Smooth muscle cell (in vitro differentiated cells): ENCODE results near the gene XK. TPM values are rescaled to one million over a fixed set of nuclear protein-coding genes. Genes with fewer than 3 reads are reported as not detected.

Source experiments
- DNase-seq: peaks from one replicate; lab custom pipeline; 2025; ENCODE audit not compliant: unreplicated experiment; lab: John Stamatoyannopoulos, UW
- H2AFZ ChIP-seq: fragments of 200-600 bp; sonication (generic); 2 replicates; pipeline ENCODE4 v1.6.0; 2016; ENCODE audit warnings: antibody characterized with exemption, low read depth, mild to moderate bottlenecking
- H3F3A ChIP-seq: fragments of 200-600 bp; sonication (generic); 2 replicates; pipeline ENCODE4 v1.6.0; 2017; ENCODE audit warnings: antibody characterized with exemption, low read depth
- H3K27ac ChIP-seq: fragments of 200-600 bp; sonication (generic); 2 replicates; pipeline ENCODE4 v1.5.1; 2016; ENCODE audit warnings: low read depth, mild to moderate bottlenecking
- H3K27me3 ChIP-seq: fragments of 200-600 bp; sonication (generic); 2 replicates; pipeline ENCODE4 v1.6.1; 2016; ENCODE audit warnings: low read depth, mild to moderate bottlenecking
- H3K36me3 ChIP-seq: fragments of 200-600 bp; sonication (generic); 2 replicates; pipeline ENCODE4 v1.5.1; 2016; ENCODE audit warnings: low read depth
- H3K4me1 ChIP-seq: fragments of 200-600 bp; sonication (generic); 2 replicates; pipeline ENCODE4 v1.5.1; 2016; ENCODE audit warnings: low read depth
- H3K4me2 ChIP-seq: fragments of 200-600 bp; sonication (generic); 2 replicates; pipeline ENCODE4 v1.6.0; 2016; ENCODE audit warnings: mild to moderate bottlenecking
- H3K4me3 ChIP-seq: fragments of 200-600 bp; sonication (generic); 2 replicates; pipeline ENCODE4 v1.5.1; 2016; ENCODE audit warnings: mild to moderate bottlenecking
- H3K79me2 ChIP-seq: fragments of 200-600 bp; sonication (generic); 2 replicates; pipeline ENCODE4 v1.6.0; 2016; ENCODE audit warnings: low read depth, mild to moderate bottlenecking
- H3K9ac ChIP-seq: fragments of 200-600 bp; sonication (generic); 2 replicates; pipeline ENCODE4 v1.6.0; 2016; ENCODE audit warnings: low read depth
- H3K9me3 ChIP-seq: fragments of 200-600 bp; sonication (generic); replicated peaks from 2 replicates; pipeline ENCODE4 v1.5.1; 2016; ENCODE audit warnings: low read depth
- H4K20me1 ChIP-seq: fragments of 200-600 bp; sonication (generic); 2 replicates; pipeline ENCODE4 v1.6.0; 2016; ENCODE audit warnings: low read depth
- WGBS: methylation state at CpG from one replicate; pipeline ENCODE4 v1.1.7; 2016; ENCODE audit warnings: low lambda C conversion rate; 5-methylcytosine and 5-hydroxymethylcytosine counted together
- polyA plus RNA-seq: library from polyadenylated mRNA; unstranded; fragments of >200 nt; fragmentation: Nextera tagmentation; extraction: Ambion mirVana; gene quantifications from 2 replicates; pipeline ENCODE4 v1.2.1, GENCODE V29; 2016
- total RNA-seq: library from RNA; depleted of rRNA; stranded (reverse); fragments of >200 nt; gene quantifications from 2 replicates; pipeline ENCODE4 v1.2.3, GENCODE V29; 2014
- TF ChIP-seq, protein P1 (sequence below): fragments of 200-600 bp; sonication (generic); IDR thresholded peaks from 2 replicates; pipeline ENCODE4 v1.5.1; 2017; ENCODE audit warnings: borderline replicate concordance, mild to moderate bottlenecking, antibody characterized with exemption; ENCODE audit not compliant: insufficient read depth, poor library complexity, severe bottlenecking

XK gene
- total and polyA plus RNA-seq, 2 experiments from 2014 or later: 0.13 TPM; not detected in 1

DNA sequence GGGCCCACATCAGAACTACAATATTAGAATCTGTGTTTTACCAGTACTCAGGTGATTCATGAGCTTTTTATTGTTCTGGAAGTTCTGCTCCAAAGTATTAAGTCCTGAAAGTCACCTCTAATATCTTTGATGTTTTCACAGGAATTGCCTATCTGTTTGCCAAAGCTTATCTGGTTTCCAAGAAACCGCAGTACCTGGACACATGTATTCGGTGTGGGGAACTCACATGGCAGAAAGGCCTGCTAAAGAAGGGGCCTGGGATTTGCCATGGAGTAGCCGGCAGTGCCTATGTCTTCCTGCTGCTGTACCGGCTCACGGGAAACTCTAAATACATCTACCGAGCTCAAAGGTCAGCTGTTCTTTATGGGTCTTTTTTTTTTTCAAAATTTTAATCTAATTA, 18.4 kb upstream of the XK start:
- H3K36me3 ChIP-seq: no peaks in the 10 kb centered on the region
- H3K27me3 ChIP-seq: no peaks in the 10 kb centered on the region
- no peak overlapping the region for H3K9ac ChIP-seq
- no peaks in the 10 kb centered on the region for H3K9me3 ChIP-seq
- TF ChIP-seq, protein P1, sequence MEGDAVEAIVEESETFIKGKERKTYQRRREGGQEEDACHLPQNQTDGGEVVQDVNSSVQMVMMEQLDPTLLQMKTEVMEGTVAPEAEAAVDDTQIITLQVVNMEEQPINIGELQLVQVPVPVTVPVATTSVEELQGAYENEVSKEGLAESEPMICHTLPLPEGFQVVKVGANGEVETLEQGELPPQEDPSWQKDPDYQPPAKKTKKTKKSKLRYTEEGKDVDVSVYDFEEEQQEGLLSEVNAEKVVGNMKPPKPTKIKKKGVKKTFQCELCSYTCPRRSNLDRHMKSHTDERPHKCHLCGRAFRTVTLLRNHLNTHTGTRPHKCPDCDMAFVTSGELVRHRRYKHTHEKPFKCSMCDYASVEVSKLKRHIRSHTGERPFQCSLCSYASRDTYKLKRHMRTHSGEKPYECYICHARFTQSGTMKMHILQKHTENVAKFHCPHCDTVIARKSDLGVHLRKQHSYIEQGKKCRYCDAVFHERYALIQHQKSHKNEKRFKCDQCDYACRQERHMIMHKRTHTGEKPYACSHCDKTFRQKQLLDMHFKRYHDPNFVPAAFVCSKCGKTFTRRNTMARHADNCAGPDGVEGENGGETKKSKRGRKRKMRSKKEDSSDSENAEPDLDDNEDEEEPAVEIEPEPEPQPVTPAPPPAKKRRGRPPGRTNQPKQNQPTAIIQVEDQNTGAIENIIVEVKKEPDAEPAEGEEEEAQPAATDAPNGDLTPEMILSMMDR: no peak
- no peak overlapping the region for H2AFZ ChIP-seq
- no peak overlapping the region for H3K27ac ChIP-seq
- H3K79me2 ChIP-seq: no peaks in the 10 kb centered on the region
- no peak overlapping the region for H3K4me2 ChIP-seq
- H3F3A ChIP-seq: no peaks in the 10 kb centered on the region
- no peak for DNase-seq
- 88% methylated on average over 6 of the region's 6 CpGs for WGBS
- H4K20me1 ChIP-seq: no peaks in the 10 kb centered on the region
- H3K4me3 ChIP-seq: no peak overlapping the region
- H3K4me1 ChIP-seq: no peaks in the 10 kb centered on the region

DNA sequence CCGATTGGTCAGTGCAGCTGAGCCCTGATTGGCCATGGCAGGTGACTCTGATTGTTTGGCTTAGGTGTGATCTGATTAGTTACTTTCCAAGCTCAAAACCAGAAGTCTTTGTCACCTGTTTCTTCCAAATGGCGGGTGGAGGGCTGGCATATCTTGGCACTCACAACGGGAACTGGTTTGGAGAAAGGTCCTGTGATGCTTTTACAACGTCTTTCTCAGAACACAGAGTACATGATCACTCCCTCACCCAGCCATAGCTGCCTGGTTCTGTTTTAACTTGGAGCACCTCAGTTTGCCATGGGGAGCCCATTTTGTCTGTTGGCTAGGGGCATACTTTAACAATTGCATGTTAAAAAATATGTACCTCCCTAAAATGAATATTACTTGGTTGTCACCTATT, 13.0 kb upstream of the XK start:
- H3K4me2 ChIP-seq: no peak overlapping the region
- H3K36me3 ChIP-seq: no peaks in the 10 kb centered on the region
- no peaks in the 10 kb centered on the region for H3K9me3 ChIP-seq
- no peaks in the 10 kb centered on the region for H4K20me1 ChIP-seq
- H3K4me1 ChIP-seq: no peaks in the 10 kb centered on the region
- H3K27ac ChIP-seq: no peak overlapping the region
- 82% methylated on average over 4 of the region's 4 CpGs for WGBS
- H3F3A ChIP-seq: no peaks in the 10 kb centered on the region
- DNase-seq: no peak
- no peak overlapping the region for H3K9ac ChIP-seq
- TF ChIP-seq, protein P1: no peak
- H3K27me3 ChIP-seq: no peaks in the 10 kb centered on the region
- no peak overlapping the region for H3K4me3 ChIP-seq
- no peaks in the 10 kb centered on the region for H3K79me2 ChIP-seq
- H2AFZ ChIP-seq: no peak overlapping the region

DNA sequence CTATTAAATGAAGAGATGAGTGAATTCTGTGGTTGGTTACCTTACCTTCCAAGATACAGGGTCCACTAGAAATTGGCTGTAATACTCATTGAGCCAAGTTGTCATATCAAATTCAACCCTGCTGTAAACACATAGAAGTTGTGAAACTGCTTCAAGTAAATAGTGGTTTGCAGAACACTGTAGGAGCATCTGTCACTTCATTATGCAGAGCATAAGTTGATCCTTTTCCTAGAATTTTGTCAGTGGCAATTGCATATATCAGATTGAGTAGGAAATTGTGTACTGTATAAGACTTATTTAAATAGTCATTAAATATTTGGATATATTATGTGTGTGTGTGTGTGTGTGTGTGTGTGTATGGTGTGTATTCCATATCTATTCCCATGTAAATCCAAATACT, 8.8 kb upstream of the XK start:
- no peaks in the 10 kb centered on the region for H3F3A ChIP-seq
- no peak for DNase-seq
- TF ChIP-seq, protein P1: no peak
- no peak overlapping the region for H2AFZ ChIP-seq
- H4K20me1 ChIP-seq: no peaks in the 10 kb centered on the region
- no peak overlapping the region for H3K9ac ChIP-seq
- no peak overlapping the region for H3K4me2 ChIP-seq
- H3K79me2 ChIP-seq: no peaks in the 10 kb centered on the region
- no peaks in the 10 kb centered on the region for H3K36me3 ChIP-seq
- no peaks in the 10 kb centered on the region for H3K27me3 ChIP-seq
- H3K4me3 ChIP-seq: no peak overlapping the region
- no peaks in the 10 kb centered on the region for H3K9me3 ChIP-seq
- no peaks in the 10 kb centered on the region for H3K4me1 ChIP-seq
- H3K27ac ChIP-seq: no peak overlapping the region

DNA sequence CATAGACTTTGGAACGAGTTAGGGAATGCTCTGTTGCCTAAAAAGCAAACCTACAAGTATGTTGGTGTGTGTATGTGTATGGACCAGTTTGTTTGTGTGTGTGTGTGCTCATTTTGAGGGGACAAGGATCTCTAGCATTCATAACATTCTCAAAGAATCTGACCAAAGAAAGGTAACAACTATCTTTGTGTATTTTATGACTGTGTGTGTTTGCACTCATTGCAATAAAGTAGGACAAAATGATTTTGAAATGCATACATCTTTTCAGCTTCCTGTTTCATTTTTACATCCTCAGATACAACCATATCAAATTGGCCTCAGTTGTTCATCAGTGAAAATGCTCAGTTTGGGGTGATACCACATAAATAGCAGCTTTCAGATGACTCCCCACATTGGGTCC, 8.3 kb upstream of the XK start:
- H3K4me3 ChIP-seq: no peak overlapping the region
- no peak for DNase-seq
- no peaks in the 10 kb centered on the region for H4K20me1 ChIP-seq
- H3K9me3 ChIP-seq: no peaks in the 10 kb centered on the region
- H3K79me2 ChIP-seq: no peaks in the 10 kb centered on the region
- WGBS: 52% methylated on average over 1 of the region's 1 CpG
- no peak overlapping the region for H3K27ac ChIP-seq
- no peaks in the 10 kb centered on the region for H3F3A ChIP-seq
- no peaks in the 10 kb centered on the region for H3K27me3 ChIP-seq
- no peak overlapping the region for H3K9ac ChIP-seq
- no peak overlapping the region for H3K4me2 ChIP-seq
- no peaks in the 10 kb centered on the region for H3K36me3 ChIP-seq
- TF ChIP-seq, protein P1: no peak
- no peaks in the 10 kb centered on the region for H3K4me1 ChIP-seq
- H2AFZ ChIP-seq: no peak overlapping the region
